H9 (cell line): ENCODE measurements around the gene MIPEP. TPM values are rescaled to one million over a fixed set of nuclear protein-coding genes. Genes with fewer than 3 reads are reported as not detected.

ENCODE experiments used
- DNase-seq: peaks from one replicate; pipeline ENCODE4 v3.0.0-alpha.2; 2017
- H2AFZ ChIP-seq: one replicate; pipeline ENCODE4 v1.6.1; 2013; ENCODE audit warnings: mild to moderate bottlenecking, low read length, control low read depth, moderate library complexity
- H2AK5ac ChIP-seq: 2 replicates; pipeline ENCODE4 v1.6.1; 2013; ENCODE audit warnings: low read length, control low read depth, mixed read lengths; ENCODE audit not compliant: insufficient read length
- H2BK120ac ChIP-seq: one replicate; pipeline ENCODE4 v1.6.1; 2013; ENCODE audit warnings: low read depth, mild to moderate bottlenecking, low read length, control low read depth, inconsistent platforms; ENCODE audit not compliant: poor library complexity, severe bottlenecking
- H2BK12ac ChIP-seq: 2 replicates; pipeline ENCODE4 v1.6.1; 2013; ENCODE audit warnings: low read length, control low read depth, mixed read lengths, low read depth; ENCODE audit not compliant: insufficient read length
- H2BK15ac ChIP-seq: 2 replicates; pipeline ENCODE4 v1.6.1; 2013; ENCODE audit warnings: low read depth, low read length, control low read depth
- H2BK20ac ChIP-seq: one replicate; pipeline ENCODE4 v1.6.1; 2013; ENCODE audit warnings: low read depth, mild to moderate bottlenecking, low read length, control low read depth, inconsistent platforms; ENCODE audit not compliant: poor library complexity, severe bottlenecking
- H2BK5ac ChIP-seq: 2 replicates; pipeline ENCODE4 v1.6.1; 2013; ENCODE audit warnings: low read length, control low read depth, mixed read lengths; ENCODE audit not compliant: insufficient read length
- H3K14ac ChIP-seq: 2 replicates; pipeline ENCODE4 v1.6.1; 2013; ENCODE audit warnings: low read length, control low read depth; ENCODE audit not compliant: insufficient read depth
- H3K18ac ChIP-seq: 2 replicates; pipeline ENCODE4 v1.6.1; 2013; ENCODE audit warnings: low read depth, mild to moderate bottlenecking, mixed read lengths, low read length, control low read depth; ENCODE audit not compliant: insufficient read length
- H3K23ac ChIP-seq: 2 replicates; pipeline ENCODE4 v1.6.1; 2013; ENCODE audit warnings: low read length, control low read depth, mixed read lengths, low read depth; ENCODE audit not compliant: insufficient read length
- H3K23me2 ChIP-seq: 2 replicates; pipeline ENCODE4 v1.6.1; 2013; ENCODE audit warnings: low read depth, mild to moderate bottlenecking, mixed read lengths, low read length, control low read depth; ENCODE audit not compliant: insufficient read length, poor library complexity, severe bottlenecking
- H3K27ac ChIP-seq: 2 replicates; pipeline ENCODE4 v1.5.1; 2013; ENCODE audit warnings: low read length, control low read depth, mixed read lengths, low read depth; ENCODE audit not compliant: insufficient read length
- H3K27me3 ChIP-seq: 2 replicates; pipeline ENCODE4 v1.6.1; 2013; ENCODE audit warnings: low read length, control low read depth, inconsistent platforms; ENCODE audit not compliant: insufficient read depth
- H3K4ac ChIP-seq: 2 replicates; pipeline ENCODE4 v1.6.1; 2013; ENCODE audit warnings: low read depth, mild to moderate bottlenecking, control low read depth, inconsistent platforms, low read length, moderate library complexity
- H3K4me1 ChIP-seq: 2 replicates; pipeline ENCODE4 v1.6.1; 2013; ENCODE audit warnings: low read length, control low read depth, inconsistent platforms; ENCODE audit not compliant: insufficient read depth
- H3K4me2 ChIP-seq: 2 replicates; pipeline ENCODE4 v1.6.1; 2013; ENCODE audit warnings: low read length, control low read depth, mixed read lengths; ENCODE audit not compliant: insufficient read length, insufficient read depth
- H3K56ac ChIP-seq: 2 replicates; pipeline ENCODE4 v1.6.1; 2013; ENCODE audit warnings: low read depth, mild to moderate bottlenecking, mixed read lengths, low read length, control low read depth; ENCODE audit not compliant: insufficient read length
- H3K79me1 ChIP-seq: 2 replicates; pipeline ENCODE4 v1.6.1; 2013; ENCODE audit warnings: low read depth, mild to moderate bottlenecking, moderate library complexity, low read length, control low read depth, inconsistent platforms; ENCODE audit not compliant: insufficient read depth, poor library complexity, severe bottlenecking
- H3K79me2 ChIP-seq: 2 replicates; pipeline ENCODE4 v1.6.1; 2013; ENCODE audit warnings: low read length, control low read depth, inconsistent platforms; ENCODE audit not compliant: insufficient read depth
- H3K9ac ChIP-seq: 2 replicates; pipeline ENCODE4 v1.6.1; 2013; ENCODE audit warnings: low read length, control low read depth, mixed read lengths; ENCODE audit not compliant: insufficient read length; ENCODE audit errors: extremely low read depth
- H3K9me3 ChIP-seq: one replicate; pipeline ENCODE4 v1.6.1; 2013; ENCODE audit warnings: low read depth, low read length, inconsistent platforms; ENCODE audit not compliant: control insufficient read depth
- H3T11ph ChIP-seq: one replicate; pipeline ENCODE4 v1.6.1; 2013; ENCODE audit warnings: mild to moderate bottlenecking, low read length, control low read depth, inconsistent platforms
- H4K20me1 ChIP-seq: one replicate; pipeline ENCODE4 v1.6.1; 2013; ENCODE audit not compliant: control insufficient read depth, insufficient read length, insufficient read depth
- H4K5ac ChIP-seq: 2 replicates; pipeline ENCODE4 v1.6.1; 2013; ENCODE audit warnings: low read depth, mild to moderate bottlenecking, mixed read lengths, low read length, control low read depth; ENCODE audit not compliant: insufficient read length
- H4K8ac ChIP-seq: replicated peaks from 2 replicates; pipeline ENCODE4 v1.6.1; 2013; ENCODE audit warnings: low read length, control low read depth, mixed read lengths, low read depth; ENCODE audit not compliant: insufficient read length
- H4K91ac ChIP-seq: 2 replicates; pipeline ENCODE4 v1.6.1; 2013; ENCODE audit warnings: low read depth, mild to moderate bottlenecking, moderate library complexity, mixed read lengths, low read length, control low read depth; ENCODE audit not compliant: insufficient read length
- H3K27ac Mint-ChIP-seq, 3 experiments: 2 replicates in 2 of 3; 3 replicates in 1 of 3; pipeline ENCODE4 v1.8.0; 2020 to 2021; ENCODE audit warnings: mixed read lengths in 3 of 3, mild to moderate bottlenecking in 1 of 3, moderate library complexity in 1 of 3
- H3K27me3 Mint-ChIP-seq: 2 replicates; pipeline ENCODE4 v1.8.0; 2021; ENCODE audit warnings: low read depth, mild to moderate bottlenecking, moderate library complexity, mixed read lengths
- H3K36me3 Mint-ChIP-seq, 3 experiments: 2 replicates in 2 of 3; 3 replicates in 1 of 3; pipeline ENCODE4 v1.8.0; 2020 to 2021; ENCODE audit warnings: low read depth in 3 of 3, mixed read lengths in 3 of 3; ENCODE audit not compliant: insufficient read depth in 1 of 3
- H3K4me1 Mint-ChIP-seq, 2 experiments: 2 replicates each; pipeline ENCODE4 v1.8.0; 2020; ENCODE audit warnings: mixed read lengths in 2 of 2
- H3K4me3 Mint-ChIP-seq, 2 experiments: 2 replicates in 1 of 2; 3 replicates in 1 of 2; pipeline ENCODE4 v1.8.0; 2020 to 2021; ENCODE audit warnings: mild to moderate bottlenecking in 2 of 2, mixed read lengths in 2 of 2, moderate library complexity in 1 of 2
- H3K9me3 Mint-ChIP-seq, 2 experiments: 2 replicates in 1 of 2; 3 replicates in 1 of 2; pipeline ENCODE4 v1.8.0; 2020; ENCODE audit warnings: mild to moderate bottlenecking in 2 of 2, mixed read lengths in 2 of 2, moderate library complexity in 1 of 2
- CTCF ChIP-seq: fragments of 200-600 bp; sonication (generic); conservative IDR thresholded peaks from 3 replicates; pipeline ENCODE4 v1.8.0; 2021; ENCODE audit warnings: antibody characterized with exemption, mild to moderate bottlenecking
- WGBS: extraction: QIAGEN DNeasy Blood & Tissue Kit; methylation state at CpG from one replicate; pipeline ENCODE4 v1.1.7; 2013; ENCODE audit warnings: missing lambda C conversion rate, low lambda C conversion rate, mixed read lengths; ENCODE audit not compliant: insufficient read length; ENCODE audit errors: extremely low coverage; 5-methylcytosine and 5-hydroxymethylcytosine counted together
- total RNA-seq: library from RNA; stranded (reverse); gene quantifications from 2 replicates; pipeline ENCODE4 v1.2.1, GENCODE V29; 2021

Gene MIPEP
- total RNA-seq, 1 experiment from 2014 or later = 18.5 TPM

- H3K27ac ChIP-seq = no peak overlapping the region
- H4K20me1 ChIP-seq = no peaks in the 10 kb centered on the region
- no peak overlapping the region for H3K56ac ChIP-seq
- no peak overlapping the region for H2BK120ac ChIP-seq
- Mint-ChIP-seq H3K9me3 (peaks cover 15 to 16% of the 10 kb centered on the region in 2 experiments), H3K27me3 (no peaks in the 10 kb centered on the region), H3K36me3 (peaks cover 25 to 41% (median 26%) of the 10 kb centered on the region in 3 experiments), H3K27ac (no peak overlapping the region), H3K4me3 (no peak overlapping the region), H3K4me1 (peaks cover 0 to 3% of the 10 kb centered on the region in 2 experiments; a peak in 1 of 4 replicates)
- H3K27me3 ChIP-seq = no peaks in the 10 kb centered on the region
- no peak for TF ChIP-seq CTCF
- H3K79me2 ChIP-seq = no peaks in the 10 kb centered on the region
- no peak overlapping the region for H2BK20ac ChIP-seq
- no peak overlapping the region for H3K18ac ChIP-seq
- no peak overlapping the region for H3K23ac ChIP-seq
- H4K8ac ChIP-seq = no peak overlapping the region
- no peak overlapping the region for H4K91ac ChIP-seq
- H2BK15ac ChIP-seq = no peak overlapping the region
- H3K4me1 ChIP-seq = no peaks in the 10 kb centered on the region
- no peak for DNase-seq
- no peak overlapping the region for H2BK12ac ChIP-seq
- no peaks in the 10 kb centered on the region for H3K79me1 ChIP-seq
- H3K4me2 ChIP-seq = no peak overlapping the region
- no peaks in the 10 kb centered on the region for H3K23me2 ChIP-seq
- H3K9ac ChIP-seq = no peak overlapping the region
- no peaks in the 10 kb centered on the region for H3K9me3 ChIP-seq
- H2AK5ac ChIP-seq = no peak overlapping the region
- H2AFZ ChIP-seq = no peak overlapping the region
- no peak overlapping the region for H2BK5ac ChIP-seq
- H3K14ac ChIP-seq = no peak overlapping the region
- no peak overlapping the region for H3K4ac ChIP-seq
- H3T11ph ChIP-seq = no peak overlapping the region
- no CpG with 5 or more reads among the region's 4 CpGs for WGBS
- H4K5ac ChIP-seq = no peak overlapping the region
Observed at GRCh38 chr13:23801141-23801540, 88.1 kb downstream of the MIPEP start.
